Coronary artery (tissue), 2 donors: ENCODE results near the gene PLB1.

Source experiments
- DNase-seq: peaks from one replicate; pipeline ENCODE4 v3.0.0-alpha.2; 2017; ENCODE audit warnings: low spot score
- H3K27ac ChIP-seq, 2 donors: fragments of 200-600 bp; sonication (generic); one replicate each; pipeline ENCODE4 v1.5.1; 2016 to 2019
- H3K4me3 ChIP-seq: fragments of 200-600 bp; sonication (generic); 2 replicates; pipeline ENCODE4 v1.5.1; 2016; ENCODE audit warnings: mild to moderate bottlenecking, moderate library complexity
- TF ChIP-seq, protein P1 (sequence below): fragments of 200-600 bp; sonication (generic); IDR thresholded peaks from one replicate; pipeline ENCODE4 v1.5.1; 2019; ENCODE audit warnings: antibody characterized with exemption

The PLB1 gene

DNA sequence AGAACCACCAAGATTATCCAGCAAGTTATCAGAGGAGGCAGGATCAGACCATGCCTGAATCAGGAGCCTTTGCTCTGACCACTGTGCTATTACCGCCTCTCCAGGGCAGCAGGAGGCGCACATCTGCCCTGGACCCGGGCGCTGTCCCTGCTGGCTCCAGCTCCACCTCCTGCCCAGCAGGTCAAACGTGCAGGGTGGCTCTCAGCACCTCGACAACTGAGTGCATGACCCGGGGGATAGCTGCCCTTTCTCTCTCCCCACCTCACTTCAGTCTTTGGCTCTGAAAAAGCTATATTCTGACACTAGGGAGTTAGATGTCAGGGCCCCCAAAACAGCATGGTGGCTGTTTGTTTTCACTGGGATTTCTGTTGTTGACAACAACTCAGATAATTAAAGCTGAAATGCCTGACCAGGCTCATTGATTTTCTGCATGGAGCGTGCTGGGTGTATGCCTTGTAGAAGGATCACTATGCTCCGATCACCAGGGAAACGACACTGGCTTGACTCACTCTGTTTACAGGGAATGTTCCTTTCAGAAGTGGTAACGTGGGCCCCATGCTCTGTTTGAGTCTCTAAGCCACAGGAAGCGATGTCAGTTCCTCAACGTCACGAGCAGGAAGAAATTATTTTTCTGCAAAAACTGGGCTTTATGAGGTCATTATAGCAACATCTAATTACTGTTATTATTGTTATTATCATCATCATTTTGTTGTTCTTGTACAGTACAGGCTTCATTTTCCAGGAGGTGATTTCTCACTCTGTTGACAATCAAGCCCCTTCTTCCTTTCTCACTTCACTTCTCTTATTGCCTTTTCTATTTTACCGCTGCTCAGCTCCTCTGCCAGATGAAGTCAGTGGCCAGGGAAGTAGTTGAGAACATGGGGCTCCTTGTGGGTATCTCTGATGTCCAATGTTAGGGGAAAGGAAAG lies 125.6 kb downstream of the PLB1 start:
- peak; percentile 92 for DNase-seq
- peak overlapping the region; percentile 87 to 100 for H3K27ac ChIP-seq
- TF ChIP-seq, protein P1, sequence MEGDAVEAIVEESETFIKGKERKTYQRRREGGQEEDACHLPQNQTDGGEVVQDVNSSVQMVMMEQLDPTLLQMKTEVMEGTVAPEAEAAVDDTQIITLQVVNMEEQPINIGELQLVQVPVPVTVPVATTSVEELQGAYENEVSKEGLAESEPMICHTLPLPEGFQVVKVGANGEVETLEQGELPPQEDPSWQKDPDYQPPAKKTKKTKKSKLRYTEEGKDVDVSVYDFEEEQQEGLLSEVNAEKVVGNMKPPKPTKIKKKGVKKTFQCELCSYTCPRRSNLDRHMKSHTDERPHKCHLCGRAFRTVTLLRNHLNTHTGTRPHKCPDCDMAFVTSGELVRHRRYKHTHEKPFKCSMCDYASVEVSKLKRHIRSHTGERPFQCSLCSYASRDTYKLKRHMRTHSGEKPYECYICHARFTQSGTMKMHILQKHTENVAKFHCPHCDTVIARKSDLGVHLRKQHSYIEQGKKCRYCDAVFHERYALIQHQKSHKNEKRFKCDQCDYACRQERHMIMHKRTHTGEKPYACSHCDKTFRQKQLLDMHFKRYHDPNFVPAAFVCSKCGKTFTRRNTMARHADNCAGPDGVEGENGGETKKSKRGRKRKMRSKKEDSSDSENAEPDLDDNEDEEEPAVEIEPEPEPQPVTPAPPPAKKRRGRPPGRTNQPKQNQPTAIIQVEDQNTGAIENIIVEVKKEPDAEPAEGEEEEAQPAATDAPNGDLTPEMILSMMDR, result no peak
- peak overlapping the region; percentile 51 for H3K4me3 ChIP-seq

DNA sequence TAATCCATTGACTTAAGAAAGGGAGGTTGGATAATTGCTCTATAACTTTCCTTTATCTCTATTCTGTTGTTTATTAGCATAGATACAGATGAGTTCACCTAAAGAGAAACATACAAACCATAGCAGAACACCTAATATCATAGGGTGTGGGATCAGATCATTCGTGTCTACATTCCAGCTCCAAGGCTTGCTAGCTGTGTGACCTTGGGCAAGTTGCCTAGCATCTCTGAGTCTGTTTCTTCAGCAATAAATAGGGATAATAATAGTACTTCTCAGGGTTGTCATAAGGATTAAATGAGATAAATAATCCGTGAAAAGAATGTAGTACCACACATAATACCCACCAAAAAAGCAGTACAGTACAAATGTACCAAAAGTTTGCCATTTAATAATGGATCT lies 126.2 kb downstream of the PLB1 start:
- H3K4me3 ChIP-seq, result peak overlapping the region; percentile 0
- H3K27ac ChIP-seq, result peak overlapping the region; percentile 87 to 100
- TF ChIP-seq, protein P1, result no peak
- no peak for DNase-seq

DNA sequence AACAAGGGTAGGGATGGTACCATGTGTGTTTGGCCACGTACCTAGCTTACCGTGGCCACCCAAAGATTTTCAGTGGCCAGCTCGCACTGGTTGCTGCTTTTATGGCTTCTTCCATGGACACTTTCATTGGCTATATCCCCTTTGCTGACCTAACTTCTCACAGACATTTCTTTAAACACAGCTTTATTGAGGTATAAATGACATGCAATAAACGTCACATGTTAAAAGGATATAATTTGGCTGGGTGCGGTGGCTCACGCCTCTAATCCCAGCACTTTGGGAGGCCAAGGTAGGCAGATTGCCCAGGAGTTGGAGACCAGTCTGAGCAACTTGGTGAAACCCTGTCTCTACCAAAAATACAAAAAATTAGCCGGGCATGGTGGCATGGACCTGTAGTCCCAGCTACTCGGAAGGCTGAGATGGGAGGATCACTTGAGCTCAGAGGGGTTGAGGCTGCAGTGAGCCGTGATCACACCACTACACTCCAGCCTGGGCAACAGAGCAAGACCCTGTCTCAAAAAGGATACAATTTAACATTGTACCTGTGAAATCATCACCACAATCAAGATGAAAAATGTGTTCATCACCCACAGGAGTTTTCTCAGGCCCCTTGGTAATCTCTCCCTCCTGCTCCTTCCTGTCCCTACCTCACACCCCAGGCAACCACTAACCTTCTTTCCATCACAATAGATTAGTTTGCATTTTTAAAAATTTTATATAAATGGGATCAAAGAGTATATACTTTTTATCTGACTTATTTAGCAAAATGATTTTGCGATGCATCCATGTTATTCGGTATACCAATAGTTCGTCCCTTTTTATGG lies 127.9 kb downstream of the PLB1 start:
- H3K4me3 ChIP-seq, result no peak overlapping the region
- H3K27ac ChIP-seq, result peak overlapping the region; percentile 87 to 100
- DNase-seq, result no peak
- TF ChIP-seq, protein P1, result no peak

DNA sequence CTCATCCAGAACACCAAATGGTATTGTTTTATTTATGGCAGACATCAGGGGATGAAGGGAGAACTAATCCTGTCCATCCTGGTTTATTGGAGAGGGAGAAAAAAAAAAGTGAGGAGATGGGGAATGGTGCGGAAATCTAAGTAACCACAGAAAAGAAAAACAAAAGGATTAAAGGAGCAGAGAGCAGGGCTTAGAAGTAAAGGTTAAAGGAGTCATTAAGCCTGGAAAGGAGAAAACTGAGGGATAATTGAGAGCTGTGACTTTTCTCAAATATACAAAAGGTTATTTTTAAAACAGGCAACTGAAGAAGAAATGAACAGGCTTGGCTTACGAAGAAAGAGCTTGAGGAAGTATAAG lies 128.6 kb downstream of the PLB1 start:
- TF ChIP-seq, protein P1, result no peak
- DNase-seq, result no peak
- H3K4me3 ChIP-seq, result peak overlapping the region; percentile 48
- peak overlapping the region; percentile 87 to 100 for H3K27ac ChIP-seq

DNA sequence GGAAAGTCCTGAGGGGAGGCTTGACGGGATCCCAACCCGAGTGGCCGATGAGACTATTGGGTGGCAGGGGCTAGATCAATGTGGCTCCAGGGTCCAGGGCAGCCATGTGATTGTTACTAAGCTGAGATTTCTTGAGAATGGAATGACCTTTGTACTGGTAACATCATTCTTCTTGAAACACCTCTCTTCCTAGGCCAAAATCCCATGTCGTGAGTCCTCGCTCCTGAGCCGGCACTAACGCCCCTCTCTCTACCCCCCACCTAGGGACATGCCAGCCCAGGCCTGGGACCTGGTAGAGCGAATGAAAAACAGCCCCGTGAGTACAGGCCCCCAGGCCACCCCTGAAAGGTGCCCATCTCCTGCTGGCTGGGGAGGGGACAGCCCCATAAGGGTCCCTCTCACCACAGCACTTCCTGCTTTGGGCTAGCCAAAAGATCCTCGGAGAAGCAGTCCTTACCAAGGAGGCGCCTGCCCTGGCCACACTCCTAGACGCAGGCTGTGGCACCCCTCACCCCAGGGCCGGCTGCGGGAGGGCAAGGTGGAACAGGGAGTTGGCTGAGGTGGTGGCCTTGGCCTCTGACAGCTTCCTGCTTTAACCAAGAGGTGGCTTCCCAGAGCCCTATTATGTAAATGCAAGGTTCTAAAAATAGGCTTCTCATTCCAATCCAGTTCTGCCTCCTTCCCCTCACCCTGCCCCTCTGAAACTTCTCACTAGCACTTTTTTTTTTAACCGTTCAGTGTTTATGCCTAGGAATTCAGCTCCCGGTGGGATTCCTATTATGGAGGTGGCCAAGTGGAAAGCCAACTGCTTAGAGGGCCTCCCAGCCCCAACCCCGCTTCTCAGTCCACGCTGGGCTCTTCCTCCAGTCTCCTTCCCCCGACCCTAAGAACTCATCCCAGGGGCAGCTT lies 129.2 kb downstream of the PLB1 start:
- Histone ChIP-seq H3K4me3 (peak overlapping the region; percentile 48), H3K27ac (peak overlapping the region; percentile 87 to 100)
- TF ChIP-seq, protein P1, result no peak
- peak; percentile 94 for DNase-seq

DNA sequence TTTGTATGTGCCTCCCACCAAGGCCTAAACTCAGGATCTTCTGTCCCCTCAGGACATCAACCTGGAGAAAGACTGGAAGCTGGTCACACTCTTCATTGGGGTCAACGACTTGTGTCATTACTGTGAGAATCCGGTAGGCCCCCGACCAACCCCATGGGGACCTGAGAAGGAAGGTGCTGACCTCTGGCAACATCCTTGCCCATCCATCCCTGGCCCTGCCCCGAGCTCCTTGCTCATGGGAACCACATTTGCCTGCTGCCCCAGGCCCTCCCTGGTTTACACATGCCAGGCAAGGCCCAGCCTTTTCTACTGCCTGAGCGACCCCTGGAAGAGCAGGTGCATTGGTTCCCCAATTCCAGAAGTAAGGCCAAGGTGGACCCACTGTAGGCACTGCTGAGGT lies 130.5 kb downstream of the PLB1 start:
- TF ChIP-seq, protein P1, result no peak
- Histone ChIP-seq H3K4me3 (no peak overlapping the region), H3K27ac (peak overlapping the region; percentile 87 to 100)
- no peak for DNase-seq
